Mucosa of descending colon (tissue), 3 donors: ENCODE results near the gene PDLIM5. TPM values are rescaled to one million over a fixed set of nuclear protein-coding genes. Genes with fewer than 3 reads are reported as not detected.
A peak's percentile ranks its signal among the peaks of the same experiment; 100 is the strongest.

Experiments
- ATAC-seq: fragments of 200-7000 bp; cut with Tn5 transposase; one replicate; pipeline ENCODE4 v1.9.1; 2020; ENCODE audit warnings: mild to moderate bottlenecking, moderate library complexity
- DNase-seq, 3 donors: peaks; one replicate each; pipeline ENCODE4 v3.0.0-alpha.2; 2020
- H3K36me3 ChIP-seq: fragments of 200-600 bp; one replicate; pipeline ENCODE4 v1.8.0; 2021; ENCODE audit warnings: low read depth, mild to moderate bottlenecking
- H3K4me1 ChIP-seq: fragments of 200-600 bp; one replicate; pipeline ENCODE4 v1.8.0; 2021; ENCODE audit warnings: low read depth, mild to moderate bottlenecking
- H3K4me3 ChIP-seq: fragments of 200-600 bp; one replicate; pipeline ENCODE4 v1.8.0; 2021; ENCODE audit warnings: mild to moderate bottlenecking
- H3K9me3 ChIP-seq: fragments of 200-600 bp; one replicate; pipeline ENCODE4 v1.8.0; 2021; ENCODE audit warnings: mild to moderate bottlenecking
- intact Hi-C, 2 donors: fragments of 100-400 bp; cut with DNase I in 1 of 2; cut with micrococcal nuclease in 1 of 2; formaldehyde crosslinking; loops; one replicate each; pipeline versions ENCODE4 v1.11.0 to v1.11.1; 2022; cut with DNase I, micrococcal nuclease
- total RNA-seq, 3 donors: library from RNA; stranded (reverse); fragmentation: NEBNext Ultra II Directional in 2 of 3; extraction: Animal tissue kit (Norgen Biotek cat#: 25700) in 2 of 3; gene quantifications; one replicate each; pipeline versions ENCODE4 v1.2.1 to v1.2.4, GENCODE V29; 2021 to 2023
- TF ChIP-seq, protein P1 (sequence below): fragments of 200-600 bp; IDR thresholded peaks from one replicate; pipeline ENCODE4 v1.8.0; 2022; ENCODE audit warnings: antibody characterized with exemption, mild to moderate bottlenecking
- donor health status: DM: no; HTN: no; CAD: no; lungs with moderate emphysema.
- donor health status: DM: no; HTN: no; CAD: no.
- donor health status: DM: no; HTN: yes; CAD: no.

PDLIM5 gene
- total RNA-seq, 3 donors from 2014 or later: 137 to 183 (median 160) TPM

DNA sequence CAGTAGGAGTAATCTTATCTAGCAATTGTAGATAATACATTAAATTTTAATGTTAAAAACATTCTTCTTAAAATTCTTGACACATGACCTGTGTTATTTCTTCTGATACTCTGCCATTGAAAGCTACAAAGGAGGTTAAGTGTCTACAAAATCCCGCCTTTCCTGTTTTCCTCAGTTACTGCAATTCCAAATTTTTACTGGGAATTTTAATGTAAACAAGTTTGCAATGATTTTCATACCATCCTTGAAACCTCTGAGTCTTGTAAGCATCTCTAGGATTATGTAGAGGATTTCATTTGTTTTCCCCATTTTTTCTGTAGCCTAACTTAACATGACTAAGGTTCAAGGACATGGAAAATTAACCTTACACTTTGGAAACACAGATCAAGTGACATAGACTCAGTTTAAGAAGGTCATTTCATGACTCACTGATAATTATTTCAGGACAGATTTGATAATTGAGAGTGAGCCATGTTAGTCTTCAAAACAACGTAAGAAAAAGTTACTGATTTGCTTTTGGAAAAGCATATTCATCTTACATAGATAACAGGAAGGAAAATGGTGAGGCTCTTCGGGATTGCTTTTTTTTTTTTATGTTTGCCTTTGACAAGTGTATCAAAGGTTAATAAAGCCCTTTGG lies 39.6 kb upstream of the PDLIM5 start:
- intact Hi-C loops: no loop called here

DNA sequence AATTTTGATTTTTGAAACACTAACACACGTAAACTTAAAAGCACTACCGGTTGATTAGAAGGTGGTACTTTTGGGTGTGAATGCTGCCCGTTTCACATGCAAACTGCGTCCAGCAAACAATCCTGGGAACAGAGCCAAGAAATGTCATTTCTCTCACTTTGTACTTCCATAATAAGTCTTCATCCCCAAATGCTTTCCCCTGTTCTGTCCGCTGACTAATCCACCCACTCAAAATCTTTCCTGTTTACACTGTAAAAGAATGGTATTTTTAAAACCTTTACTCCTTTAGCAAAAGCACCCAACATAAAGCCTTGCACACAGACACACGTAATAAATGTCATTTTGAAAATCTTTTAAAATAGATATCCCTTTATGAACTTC lies 39.1 kb upstream of the PDLIM5 start:
- TF ChIP-seq, protein P1, sequence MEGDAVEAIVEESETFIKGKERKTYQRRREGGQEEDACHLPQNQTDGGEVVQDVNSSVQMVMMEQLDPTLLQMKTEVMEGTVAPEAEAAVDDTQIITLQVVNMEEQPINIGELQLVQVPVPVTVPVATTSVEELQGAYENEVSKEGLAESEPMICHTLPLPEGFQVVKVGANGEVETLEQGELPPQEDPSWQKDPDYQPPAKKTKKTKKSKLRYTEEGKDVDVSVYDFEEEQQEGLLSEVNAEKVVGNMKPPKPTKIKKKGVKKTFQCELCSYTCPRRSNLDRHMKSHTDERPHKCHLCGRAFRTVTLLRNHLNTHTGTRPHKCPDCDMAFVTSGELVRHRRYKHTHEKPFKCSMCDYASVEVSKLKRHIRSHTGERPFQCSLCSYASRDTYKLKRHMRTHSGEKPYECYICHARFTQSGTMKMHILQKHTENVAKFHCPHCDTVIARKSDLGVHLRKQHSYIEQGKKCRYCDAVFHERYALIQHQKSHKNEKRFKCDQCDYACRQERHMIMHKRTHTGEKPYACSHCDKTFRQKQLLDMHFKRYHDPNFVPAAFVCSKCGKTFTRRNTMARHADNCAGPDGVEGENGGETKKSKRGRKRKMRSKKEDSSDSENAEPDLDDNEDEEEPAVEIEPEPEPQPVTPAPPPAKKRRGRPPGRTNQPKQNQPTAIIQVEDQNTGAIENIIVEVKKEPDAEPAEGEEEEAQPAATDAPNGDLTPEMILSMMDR: no peak
- intact Hi-C loops: no loop called here
- Histone ChIP-seq H3K36me3 (no peaks in the 10 kb centered on the region), H3K4me1 (peaks cover 5% of the 10 kb centered on the region), H3K4me3 (no peak overlapping the region), H3K9me3 (no peaks in the 10 kb centered on the region)
- ATAC-seq (no peak), DNase-seq (peak in 1 of 3 donors; percentile 12)

More for the DNA sequence above, 39.6 kb upstream of the PDLIM5 start:
- TF ChIP-seq, protein P1: no peak
- no peaks in the 10 kb centered on the region for H3K9me3 ChIP-seq
- H3K4me1 ChIP-seq: peaks cover 5% of the 10 kb centered on the region
- no peak for DNase-seq
- ATAC-seq: no peak
- no peak overlapping the region for H3K4me3 ChIP-seq
- H3K36me3 ChIP-seq: no peaks in the 10 kb centered on the region

DNA sequence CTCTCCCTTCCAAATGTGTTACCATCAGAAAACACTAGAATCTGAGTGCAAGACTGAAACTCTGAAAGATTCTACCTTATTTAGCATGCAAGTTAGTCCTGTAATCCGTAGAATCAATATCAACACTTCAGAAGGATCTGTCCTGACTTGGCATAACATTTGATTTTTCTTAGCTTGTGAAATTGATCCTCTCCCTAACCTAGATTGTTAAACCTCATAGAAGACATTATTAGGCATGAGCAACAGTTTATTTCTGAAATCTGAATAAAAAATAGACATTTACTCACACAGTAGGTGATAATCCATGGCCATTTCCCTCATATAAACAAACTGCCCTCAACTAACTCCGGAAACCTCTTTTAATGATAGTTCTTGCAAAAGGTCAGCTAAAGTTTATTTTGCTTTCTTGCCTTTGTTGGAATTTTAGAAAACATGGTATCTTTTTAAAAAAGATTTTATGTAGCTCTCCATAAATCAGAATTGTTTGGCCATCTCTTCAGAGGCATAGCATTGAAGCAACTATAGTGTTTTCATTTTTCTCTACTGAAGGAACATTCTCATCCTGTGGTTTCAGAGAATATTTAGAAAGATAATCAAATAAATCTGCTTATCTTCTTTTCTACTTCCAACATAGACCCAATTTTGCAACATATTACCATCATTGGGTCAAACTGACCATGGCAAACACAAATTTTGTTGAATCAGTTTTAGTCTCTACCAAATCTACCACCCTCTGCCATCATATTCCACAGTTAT lies 38.5 kb upstream of the PDLIM5 start:
- Histone ChIP-seq H3K9me3 (no peaks in the 10 kb centered on the region), H3K4me1 (peaks cover 5% of the 10 kb centered on the region), H3K4me3 (no peak overlapping the region), H3K36me3 (no peaks in the 10 kb centered on the region)
- ATAC-seq (no peak), DNase-seq (no peak)
- TF ChIP-seq, protein P1: no peak
- intact Hi-C loops: no loop called here

DNA sequence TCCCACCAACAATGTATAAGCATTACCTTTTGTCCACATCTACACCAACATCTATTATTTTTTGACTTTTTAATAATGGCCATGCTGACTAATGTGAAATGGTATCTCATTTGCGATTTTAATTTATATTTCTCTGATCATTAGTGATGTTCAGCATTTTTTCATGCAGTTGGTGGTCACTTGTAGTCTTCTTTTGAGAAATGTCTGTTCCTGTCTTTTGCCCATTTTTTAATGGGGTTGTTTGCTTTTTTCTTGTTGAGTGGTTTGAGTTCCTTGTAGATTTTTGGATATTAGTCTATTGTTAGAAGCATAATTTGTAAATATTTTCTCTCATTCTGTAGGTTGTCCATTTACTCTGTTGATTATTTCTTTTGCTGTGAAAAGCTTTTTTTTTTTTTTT lies 36.8 kb upstream of the PDLIM5 start:
- no peaks in the 10 kb centered on the region for H3K9me3 ChIP-seq
- H3K36me3 ChIP-seq: no peaks in the 10 kb centered on the region
- ATAC-seq (no peak), DNase-seq (no peak)
- H3K4me3 ChIP-seq: no peak overlapping the region
- TF ChIP-seq, protein P1: no peak
- peaks cover 5% of the 10 kb centered on the region for H3K4me1 ChIP-seq
- intact Hi-C loops: no loop called here

DNA sequence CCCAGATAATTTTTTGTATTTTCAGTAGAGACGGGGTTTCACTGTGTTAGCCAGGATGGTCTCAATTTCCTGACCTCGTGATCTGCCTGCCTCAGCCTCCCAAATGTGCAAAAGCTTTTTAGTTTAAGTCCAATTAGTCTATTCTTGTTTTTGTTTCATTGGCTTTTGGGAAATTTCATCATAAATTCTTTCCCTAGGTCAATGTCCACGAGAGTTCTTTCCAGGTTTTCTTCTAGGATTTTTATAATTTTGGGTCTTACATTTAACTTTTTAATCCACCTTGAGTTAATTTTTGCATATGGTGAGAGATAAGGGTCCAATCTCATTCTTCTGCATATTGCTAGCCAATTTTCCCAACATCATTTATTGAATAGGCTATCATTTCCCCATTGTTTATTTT lies 36.3 kb upstream of the PDLIM5 start:
- no peaks in the 10 kb centered on the region for H3K36me3 ChIP-seq
- H3K9me3 ChIP-seq: no peaks in the 10 kb centered on the region
- ATAC-seq (no peak), DNase-seq (no peak)
- no peak overlapping the region for H3K4me3 ChIP-seq
- TF ChIP-seq, protein P1: no peak
- intact Hi-C loops: no loop called here
- peaks cover 5% of the 10 kb centered on the region for H3K4me1 ChIP-seq
